Activated CD4-positive, alpha-beta T cell treated with anti-CD3 and anti-CD28 coated beads, Interleukin-2, amount 50 U/mL, for 16 hours (primary cell): Measurements from ENCODE around the gene KCNN3.

Experiments used
- DNase-seq: peaks from one replicate; pipeline ENCODE4 v3.0.0-alpha.2; 2020

The KCNN3 gene

GRCh38 chr1:154878371-154879037 is 8.4 kb upstream of the KCNN3 start:
- DNase-seq = peak; percentile 71

GRCh38 chr1:154877370-154877974 is 7.4 kb upstream of the KCNN3 start:
- no peak for DNase-seq

GRCh38 chr1:154876842-154877369 is 6.8 kb upstream of the KCNN3 start:
- no peak for DNase-seq

GRCh38 chr1:154874465-154874864 is 4.4 kb upstream of the KCNN3 start:
- DNase-seq = peak; percentile 37

GRCh38 chr1:154873321-154873950 is 3.4 kb upstream of the KCNN3 start:
- no peak for DNase-seq

GRCh38 chr1:154871374-154871773 is 1.3 kb upstream of the KCNN3 start:
- no peak for DNase-seq

- DNase-seq = no peak
Measured at GRCh38 chr1:154870734-154871133, 653 bp upstream of the KCNN3 start.

GRCh38 chr1:154869351-154870114 is 548 bp downstream of the KCNN3 start:
- DNase-seq = no peak

- DNase-seq = no peak
Measured at GRCh38 chr1:154867841-154868605, 2.1 kb downstream of the KCNN3 start.

- peak; percentile 60 for DNase-seq
Measured at GRCh38 chr1:154867064-154867825, 2.8 kb downstream of the KCNN3 start.

GRCh38 chr1:154866257-154867063 is 3.6 kb downstream of the KCNN3 start:
- DNase-seq = no peak

- no peak for DNase-seq
Measured at GRCh38 chr1:154865442-154866256, 4.4 kb downstream of the KCNN3 start.

- no peak for DNase-seq
Measured at GRCh38 chr1:154864189-154864975, 5.7 kb downstream of the KCNN3 start.

- DNase-seq = peak; percentile 26
Measured at GRCh38 chr1:154863315-154864174, 6.5 kb downstream of the KCNN3 start.

- DNase-seq = no peak
Measured at GRCh38 chr1:154862907-154863306, 7.2 kb downstream of the KCNN3 start.

- DNase-seq = no peak
Measured at GRCh38 chr1:154861607-154862094, 8.4 kb downstream of the KCNN3 start.

GRCh38 chr1:154860156-154860870 is 9.8 kb downstream of the KCNN3 start:
- no peak for DNase-seq
